Germinal center (tissue), 1 donor: Measurements from ENCODE around the gene CD55.

Experiments
- DNase-seq: peaks from one replicate; pipeline ENCODE4 v3.0.0; 2012; ENCODE audit warnings: mixed read lengths, low spot score

Gene CD55

GRCh38 chr1:207321079-207321789 lies at the start of gene CD55:
TSS of gene CD55 (plus strand) at chr1:207321678. CDS start at chr1:207321766, 88 bp downstream.
- DNase-seq = peak; percentile 89

GRCh38 chr1:207274882-207275281 lies 46.6 kb upstream of the CD55 start:
- no peak for DNase-seq

GRCh38 chr1:207276465-207276864 lies 45.0 kb upstream of the CD55 start:
- no peak for DNase-seq

- no peak for DNase-seq
Measured at GRCh38 chr1:207277241-207277640, 44.2 kb upstream of the CD55 start.

- DNase-seq = no peak
Measured at GRCh38 chr1:207279652-207280051, 41.8 kb upstream of the CD55 start.

- DNase-seq = no peak
Measured at GRCh38 chr1:207280706-207281105, 40.8 kb upstream of the CD55 start.

GRCh38 chr1:207282058-207282457 lies 39.4 kb upstream of the CD55 start:
- no peak for DNase-seq

- DNase-seq = no peak
Measured at GRCh38 chr1:207282496-207283380, 38.7 kb upstream of the CD55 start.

GRCh38 chr1:207283421-207283820 lies 38.1 kb upstream of the CD55 start:
- no peak for DNase-seq

- DNase-seq = no peak
Measured at GRCh38 chr1:207284209-207284897, 37.1 kb upstream of the CD55 start.

GRCh38 chr1:207286786-207287468 lies 34.6 kb upstream of the CD55 start:
- DNase-seq = no peak

- DNase-seq = no peak
Measured at GRCh38 chr1:207288315-207288714, 33.2 kb upstream of the CD55 start.

GRCh38 chr1:207289756-207290155 lies 31.7 kb upstream of the CD55 start:
- no peak for DNase-seq

- DNase-seq = no peak
Measured at GRCh38 chr1:207291723-207292122, 29.8 kb upstream of the CD55 start.

- DNase-seq = no peak
Measured at GRCh38 chr1:207298186-207298585, 23.3 kb upstream of the CD55 start.

- DNase-seq = no peak
Measured at GRCh38 chr1:207298636-207299398, 22.7 kb upstream of the CD55 start.

GRCh38 chr1:207300970-207301369 lies 20.5 kb upstream of the CD55 start:
- no peak for DNase-seq

GRCh38 chr1:207302618-207303393 lies 18.7 kb upstream of the CD55 start:
- no peak for DNase-seq

GRCh38 chr1:207304710-207305488 lies 16.6 kb upstream of the CD55 start:
- no peak for DNase-seq

GRCh38 chr1:207305489-207305873 lies 16.0 kb upstream of the CD55 start:
- DNase-seq = no peak
